ENCODE data around the gene UNC80. TPM values are rescaled to one million over a fixed set of nuclear protein-coding genes. Genes with fewer than 3 reads are reported as not detected.

UNC80 gene
- total and polyA plus RNA-seq, 2 of the 13 experiments (the other 11 are each of a cell fraction or from before 2014, with no cell fraction given): not detected

DNA sequence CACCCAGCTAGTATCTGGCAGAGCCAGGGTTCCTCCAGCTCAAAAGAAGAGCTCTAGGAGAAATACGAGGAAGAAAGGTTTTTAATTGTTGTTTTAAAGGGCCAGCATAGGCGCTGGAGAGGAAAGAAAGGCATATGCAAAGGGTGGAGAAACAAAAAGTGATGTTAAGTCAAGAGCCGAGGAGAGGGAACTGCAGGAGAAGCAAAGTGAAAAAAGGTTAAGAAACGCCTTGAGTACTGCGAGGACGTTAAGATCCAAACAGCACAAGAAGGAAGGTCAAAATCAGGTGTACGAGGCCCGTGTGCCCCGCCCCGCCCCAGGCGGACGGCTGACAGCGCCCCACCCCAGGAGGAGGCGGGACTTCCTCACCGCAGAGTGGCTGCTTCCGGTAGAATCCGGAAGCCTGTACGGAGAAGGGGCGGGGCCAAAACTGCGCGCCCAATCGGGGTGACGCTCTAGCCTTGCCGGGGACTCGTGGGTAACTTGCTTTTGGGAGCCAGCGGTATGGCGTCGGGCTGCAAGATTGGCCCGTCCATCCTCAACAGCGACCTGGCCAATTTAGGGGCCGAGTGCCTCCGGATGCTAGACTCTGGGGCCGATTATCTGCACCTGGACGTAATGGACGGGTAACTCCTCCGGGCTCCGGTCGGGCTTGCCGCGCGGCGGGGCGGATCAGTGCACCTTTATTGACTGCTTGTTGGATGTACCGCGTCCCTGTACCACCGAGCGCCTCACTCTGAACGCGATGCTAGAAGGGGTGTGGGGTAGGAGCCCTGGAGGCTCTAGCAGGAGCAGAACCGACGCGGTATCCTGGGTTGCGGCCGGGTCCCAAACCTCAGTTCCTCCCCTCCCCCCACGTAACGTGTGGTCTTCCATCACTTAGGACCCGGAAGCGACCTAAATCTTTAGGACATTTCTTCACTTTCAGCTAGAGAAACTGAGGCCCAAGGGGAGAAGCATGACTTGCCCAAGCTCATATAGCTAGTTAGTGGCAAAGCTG is 230.8 kb downstream of the UNC80 start, which contains the start of gene RPE (continued):
- TF ChIP-seq, protein P1, sequence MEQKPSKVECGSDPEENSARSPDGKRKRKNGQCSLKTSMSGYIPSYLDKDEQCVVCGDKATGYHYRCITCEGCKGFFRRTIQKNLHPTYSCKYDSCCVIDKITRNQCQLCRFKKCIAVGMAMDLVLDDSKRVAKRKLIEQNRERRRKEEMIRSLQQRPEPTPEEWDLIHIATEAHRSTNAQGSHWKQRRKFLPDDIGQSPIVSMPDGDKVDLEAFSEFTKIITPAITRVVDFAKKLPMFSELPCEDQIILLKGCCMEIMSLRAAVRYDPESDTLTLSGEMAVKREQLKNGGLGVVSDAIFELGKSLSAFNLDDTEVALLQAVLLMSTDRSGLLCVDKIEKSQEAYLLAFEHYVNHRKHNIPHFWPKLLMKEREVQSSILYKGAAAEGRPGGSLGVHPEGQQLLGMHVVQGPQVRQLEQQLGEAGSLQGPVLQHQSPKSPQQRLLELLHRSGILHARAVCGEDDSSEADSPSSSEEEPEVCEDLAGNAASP (CRISPR knock-in tag; IDR thresholded peaks at IDR 0.05; ENCODE audit: borderline replicate concordance): no peak
- TF ChIP-seq ZFYVE20 (CRISPR knock-in tag; IDR thresholded peaks at IDR 0.05; ENCODE audit: borderline replicate concordance, low read depth): 0 out of 2 replicates have a peak, but pooled peaks have one; percentile 40
- TF ChIP-seq, protein P2, sequence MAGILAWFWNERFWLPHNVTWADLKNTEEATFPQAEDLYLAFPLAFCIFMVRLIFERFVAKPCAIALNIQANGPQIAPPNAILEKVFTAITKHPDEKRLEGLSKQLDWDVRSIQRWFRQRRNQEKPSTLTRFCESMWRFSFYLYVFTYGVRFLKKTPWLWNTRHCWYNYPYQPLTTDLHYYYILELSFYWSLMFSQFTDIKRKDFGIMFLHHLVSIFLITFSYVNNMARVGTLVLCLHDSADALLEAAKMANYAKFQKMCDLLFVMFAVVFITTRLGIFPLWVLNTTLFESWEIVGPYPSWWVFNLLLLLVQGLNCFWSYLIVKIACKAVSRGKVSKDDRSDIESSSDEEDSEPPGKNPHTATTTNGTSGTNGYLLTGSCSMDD (CRISPR knock-in tag; IDR thresholded peaks at IDR 0.05): no peak
- 0 out of 2 replicates have a peak, but pooled peaks have one; percentile 58 for TF ChIP-seq IRX3 (CRISPR knock-in tag; IDR thresholded peaks at IDR 0.05; ENCODE audit: borderline replicate concordance, low read depth)
- TF ChIP-seq NR2F2 (IDR thresholded peaks at IDR 0.05; ENCODE audit: borderline replicate concordance, low read depth): peak; percentile 16; the same call in 1 of the 2 replicates
- TF ChIP-seq ARNTL (CRISPR knock-in tag; IDR thresholded peaks at IDR 0.05): peak; percentile 53; the same call in 1 of the 2 replicates
- TF ChIP-seq NBN (conservative IDR thresholded peaks at IDR 0.05): no peak
- TF ChIP-seq, protein P3, sequence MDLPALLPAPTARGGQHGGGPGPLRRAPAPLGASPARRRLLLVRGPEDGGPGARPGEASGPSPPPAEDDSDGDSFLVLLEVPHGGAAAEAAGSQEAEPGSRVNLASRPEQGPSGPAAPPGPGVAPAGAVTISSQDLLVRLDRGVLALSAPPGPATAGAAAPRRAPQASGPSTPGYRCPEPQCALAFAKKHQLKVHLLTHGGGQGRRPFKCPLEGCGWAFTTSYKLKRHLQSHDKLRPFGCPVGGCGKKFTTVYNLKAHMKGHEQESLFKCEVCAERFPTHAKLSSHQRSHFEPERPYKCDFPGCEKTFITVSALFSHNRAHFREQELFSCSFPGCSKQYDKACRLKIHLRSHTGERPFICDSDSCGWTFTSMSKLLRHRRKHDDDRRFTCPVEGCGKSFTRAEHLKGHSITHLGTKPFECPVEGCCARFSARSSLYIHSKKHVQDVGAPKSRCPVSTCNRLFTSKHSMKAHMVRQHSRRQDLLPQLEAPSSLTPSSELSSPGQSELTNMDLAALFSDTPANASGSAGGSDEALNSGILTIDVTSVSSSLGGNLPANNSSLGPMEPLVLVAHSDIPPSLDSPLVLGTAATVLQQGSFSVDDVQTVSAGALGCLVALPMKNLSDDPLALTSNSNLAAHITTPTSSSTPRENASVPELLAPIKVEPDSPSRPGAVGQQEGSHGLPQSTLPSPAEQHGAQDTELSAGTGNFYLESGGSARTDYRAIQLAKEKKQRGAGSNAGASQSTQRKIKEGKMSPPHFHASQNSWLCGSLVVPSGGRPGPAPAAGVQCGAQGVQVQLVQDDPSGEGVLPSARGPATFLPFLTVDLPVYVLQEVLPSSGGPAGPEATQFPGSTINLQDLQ (CRISPR knock-in tag; IDR thresholded peaks at IDR 0.05): no peak
- TF ChIP-seq ZNF619 (CRISPR knock-in tag; IDR thresholded peaks at IDR 0.05): peak; percentile 32; the same call in 1 of the 2 replicates
- no peak for TF ChIP-seq NFATC3 (CRISPR knock-in tag; IDR thresholded peaks at IDR 0.05)
- TF ChIP-seq ZNF569 (CRISPR knock-in tag; IDR thresholded peaks at IDR 0.05; ENCODE audit: borderline replicate concordance): no peak
- TF ChIP-seq, protein P4, sequence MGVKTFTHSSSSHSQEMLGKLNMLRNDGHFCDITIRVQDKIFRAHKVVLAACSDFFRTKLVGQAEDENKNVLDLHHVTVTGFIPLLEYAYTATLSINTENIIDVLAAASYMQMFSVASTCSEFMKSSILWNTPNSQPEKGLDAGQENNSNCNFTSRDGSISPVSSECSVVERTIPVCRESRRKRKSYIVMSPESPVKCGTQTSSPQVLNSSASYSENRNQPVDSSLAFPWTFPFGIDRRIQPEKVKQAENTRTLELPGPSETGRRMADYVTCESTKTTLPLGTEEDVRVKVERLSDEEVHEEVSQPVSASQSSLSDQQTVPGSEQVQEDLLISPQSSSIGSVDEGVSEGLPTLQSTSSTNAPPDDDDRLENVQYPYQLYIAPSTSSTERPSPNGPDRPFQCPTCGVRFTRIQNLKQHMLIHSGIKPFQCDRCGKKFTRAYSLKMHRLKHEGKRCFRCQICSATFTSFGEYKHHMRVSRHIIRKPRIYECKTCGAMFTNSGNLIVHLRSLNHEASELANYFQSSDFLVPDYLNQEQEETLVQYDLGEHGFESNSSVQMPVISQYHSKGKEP (CRISPR knock-in tag; IDR thresholded peaks at IDR 0.05): no peak
- TF ChIP-seq ZBTB8A (CRISPR knock-in tag; IDR thresholded peaks at IDR 0.05; ENCODE audit: borderline replicate concordance, low read depth): 0 out of 2 replicates have a peak, but pooled peaks have one; percentile 54
- TF ChIP-seq, protein P5, sequence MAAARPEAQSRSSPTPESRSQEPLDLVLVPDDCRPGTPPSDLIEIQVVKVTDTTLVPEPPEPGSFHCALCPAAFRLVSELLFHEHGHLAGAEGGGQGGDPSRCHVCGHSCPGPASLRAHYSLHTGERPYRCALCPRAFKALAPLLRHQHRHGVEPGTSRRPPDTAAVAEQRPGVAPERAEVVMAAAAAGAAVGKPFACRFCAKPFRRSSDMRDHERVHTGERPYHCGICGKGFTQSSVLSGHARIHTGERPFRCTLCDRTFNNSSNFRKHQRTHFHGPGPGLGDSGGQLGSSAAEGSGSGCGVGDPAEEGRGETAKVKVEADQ (CRISPR knock-in tag; IDR thresholded peaks at IDR 0.05; ENCODE audit: borderline replicate concordance): no peak; the same call in 1 of the 2 replicates
- TF ChIP-seq ZNF121 (CRISPR knock-in tag; IDR thresholded peaks at IDR 0.05): no peak
- TF ChIP-seq PAF1 (CRISPR knock-in tag; IDR thresholded peaks at IDR 0.05): no peak
- TF ChIP-seq NR1H2 (CRISPR knock-in tag; IDR thresholded peaks at IDR 0.05; ENCODE audit: borderline replicate concordance, low read depth): no peak
- TF ChIP-seq ZNF329 (CRISPR knock-in tag; IDR thresholded peaks at IDR 0.05; ENCODE audit: low read depth): 0 out of 2 replicates have a peak, but pooled peaks have one; percentile 21
- TF ChIP-seq, protein P6, sequence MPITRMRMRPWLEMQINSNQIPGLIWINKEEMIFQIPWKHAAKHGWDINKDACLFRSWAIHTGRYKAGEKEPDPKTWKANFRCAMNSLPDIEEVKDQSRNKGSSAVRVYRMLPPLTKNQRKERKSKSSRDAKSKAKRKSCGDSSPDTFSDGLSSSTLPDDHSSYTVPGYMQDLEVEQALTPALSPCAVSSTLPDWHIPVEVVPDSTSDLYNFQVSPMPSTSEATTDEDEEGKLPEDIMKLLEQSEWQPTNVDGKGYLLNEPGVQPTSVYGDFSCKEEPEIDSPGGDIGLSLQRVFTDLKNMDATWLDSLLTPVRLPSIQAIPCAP (CRISPR knock-in tag; IDR thresholded peaks at IDR 0.05; ENCODE audit: low read depth): no peak
